Astrocyte of the spinal cord (primary cell): ENCODE results near the gene MCF2L2.

Experiments
- DNase-seq: peaks from one replicate; pipeline ENCODE4 v3.0.0; 2011; ENCODE audit warnings: low read depth, low spot score
- H3K4me3 ChIP-seq: 2 replicates; pipeline ENCODE4 v1.5.1; 2011; ENCODE audit warnings: low read depth, mild to moderate bottlenecking, low read length, moderate library complexity
- in situ Hi-C: cut with HindIII; loops from 2 replicates; pipeline ENCODE4 v1.10.0; 2017; ENCODE audit warnings: low sequenced_read_pairs
- TF ChIP-seq, protein P1 (sequence below): IDR thresholded peaks from 2 replicates; pipeline ENCODE4 v1.5.1; 2012; ENCODE audit warnings: low read depth, mild to moderate bottlenecking, low read length, inconsistent platforms

MCF2L2 gene

DNA sequence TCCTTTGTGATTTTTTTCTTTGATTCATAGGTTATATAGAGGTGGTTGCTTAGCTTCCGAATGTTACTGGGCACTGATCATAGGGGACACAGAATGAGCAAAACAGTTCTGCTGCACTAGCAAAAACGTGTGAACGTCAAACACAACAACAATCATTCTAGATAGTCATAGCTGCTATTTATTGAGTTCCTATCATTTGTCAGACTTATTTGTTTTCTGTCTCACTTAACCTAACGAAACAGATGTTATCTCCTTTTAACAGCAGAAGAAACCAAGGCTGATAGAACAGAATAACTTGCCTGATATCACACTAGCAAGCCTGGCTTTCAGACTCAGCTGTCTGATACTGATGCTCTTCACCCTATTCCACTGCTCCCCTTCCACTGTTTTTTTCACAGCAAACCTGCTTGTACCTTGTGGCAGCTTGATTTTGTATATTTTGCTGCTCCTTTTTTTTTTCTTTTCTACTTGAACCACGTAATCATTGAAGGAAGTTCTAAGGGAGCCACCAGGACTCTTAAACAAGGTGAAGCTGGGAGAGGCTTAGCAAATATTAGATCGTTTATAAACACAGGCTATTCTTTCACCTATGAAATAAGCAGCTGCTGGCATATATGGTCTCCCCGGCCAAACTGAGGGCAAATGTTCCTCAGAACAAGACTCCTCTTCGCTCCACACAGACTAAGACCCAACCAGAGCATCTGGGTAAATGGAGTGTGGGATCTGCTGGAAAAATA, 78.8 kb downstream of the MCF2L2 start:
- in situ Hi-C loops, result no loop called here
- TF ChIP-seq, protein P1, sequence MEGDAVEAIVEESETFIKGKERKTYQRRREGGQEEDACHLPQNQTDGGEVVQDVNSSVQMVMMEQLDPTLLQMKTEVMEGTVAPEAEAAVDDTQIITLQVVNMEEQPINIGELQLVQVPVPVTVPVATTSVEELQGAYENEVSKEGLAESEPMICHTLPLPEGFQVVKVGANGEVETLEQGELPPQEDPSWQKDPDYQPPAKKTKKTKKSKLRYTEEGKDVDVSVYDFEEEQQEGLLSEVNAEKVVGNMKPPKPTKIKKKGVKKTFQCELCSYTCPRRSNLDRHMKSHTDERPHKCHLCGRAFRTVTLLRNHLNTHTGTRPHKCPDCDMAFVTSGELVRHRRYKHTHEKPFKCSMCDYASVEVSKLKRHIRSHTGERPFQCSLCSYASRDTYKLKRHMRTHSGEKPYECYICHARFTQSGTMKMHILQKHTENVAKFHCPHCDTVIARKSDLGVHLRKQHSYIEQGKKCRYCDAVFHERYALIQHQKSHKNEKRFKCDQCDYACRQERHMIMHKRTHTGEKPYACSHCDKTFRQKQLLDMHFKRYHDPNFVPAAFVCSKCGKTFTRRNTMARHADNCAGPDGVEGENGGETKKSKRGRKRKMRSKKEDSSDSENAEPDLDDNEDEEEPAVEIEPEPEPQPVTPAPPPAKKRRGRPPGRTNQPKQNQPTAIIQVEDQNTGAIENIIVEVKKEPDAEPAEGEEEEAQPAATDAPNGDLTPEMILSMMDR, result no peak
- no peak overlapping the region for H3K4me3 ChIP-seq
- no peak for DNase-seq

DNA sequence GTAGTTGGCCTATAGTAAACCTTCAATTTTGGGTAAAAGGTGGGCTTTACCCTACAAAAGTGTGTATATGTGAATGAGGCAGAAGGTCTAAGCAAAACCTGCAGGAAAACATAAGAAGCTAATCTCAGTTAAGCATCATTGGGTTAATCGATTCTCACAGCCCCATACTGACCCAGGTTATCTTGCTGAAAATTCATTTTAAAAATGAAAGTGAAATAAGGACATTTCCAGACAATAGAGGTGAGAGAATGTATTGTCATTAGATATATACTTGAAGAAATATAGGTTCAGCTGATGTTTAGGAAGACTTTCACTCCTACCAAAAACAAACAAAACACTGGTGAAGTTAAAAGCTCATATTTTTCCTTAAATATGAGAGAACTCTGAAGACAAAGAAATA, 85.6 kb downstream of the MCF2L2 start:
- TF ChIP-seq, protein P1, result no peak
- in situ Hi-C loops, result no loop called here
- DNase-seq, result no peak
- H3K4me3 ChIP-seq, result no peak overlapping the region

DNA sequence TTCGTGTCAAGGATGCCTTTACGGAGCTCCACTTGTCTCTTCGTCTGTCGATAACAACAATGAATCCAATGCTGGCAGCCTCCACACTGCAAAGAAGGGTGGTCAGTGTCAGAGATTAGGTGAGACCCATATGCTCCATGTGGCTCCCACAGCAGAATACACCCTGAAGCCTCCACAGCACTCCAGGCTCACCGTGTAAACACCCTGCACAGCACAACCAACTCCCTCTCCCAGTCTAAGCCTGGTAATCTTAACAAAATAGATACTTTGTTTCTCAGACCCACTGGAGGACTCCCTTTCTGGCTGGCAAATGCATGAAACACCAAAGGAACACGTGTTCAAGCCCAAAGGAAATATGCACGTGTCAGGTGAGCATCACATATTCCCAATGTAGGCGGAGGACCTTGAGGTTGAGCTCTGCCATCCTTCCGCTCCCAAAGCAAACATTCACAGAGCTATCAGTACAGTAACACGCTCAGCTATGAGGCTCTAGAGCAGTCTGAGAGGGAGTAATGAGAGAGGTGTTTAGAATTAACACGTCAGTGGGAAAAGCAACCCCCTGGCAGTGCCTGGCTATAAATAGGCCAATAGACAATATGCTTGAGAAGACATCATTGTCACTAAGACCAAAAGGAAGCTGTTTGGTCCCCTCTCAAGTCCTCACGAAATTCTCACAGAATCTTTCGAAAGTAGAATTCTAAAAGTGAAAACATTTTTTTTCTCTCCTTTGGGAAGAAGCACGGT, 86.7 kb downstream of the MCF2L2 start:
- DNase-seq, result no peak
- TF ChIP-seq, protein P1, result no peak
- no peak overlapping the region for H3K4me3 ChIP-seq
- in situ Hi-C loops, result no loop called here

- no peak overlapping the region for H3K4me3 ChIP-seq
- no peak for DNase-seq
- in situ Hi-C loops, result no loop called here
- TF ChIP-seq, protein P1, result no peak
Observed at GRCh38 chr3:183340222-183340621, 88.2 kb downstream of the MCF2L2 start.

GRCh38 chr3:183339461-183340086, 88.8 kb downstream of the MCF2L2 start:
- no peak overlapping the region for H3K4me3 ChIP-seq
- DNase-seq, result no peak
- in situ Hi-C loops, result no loop called here
- TF ChIP-seq, protein P1, result no peak

DNA sequence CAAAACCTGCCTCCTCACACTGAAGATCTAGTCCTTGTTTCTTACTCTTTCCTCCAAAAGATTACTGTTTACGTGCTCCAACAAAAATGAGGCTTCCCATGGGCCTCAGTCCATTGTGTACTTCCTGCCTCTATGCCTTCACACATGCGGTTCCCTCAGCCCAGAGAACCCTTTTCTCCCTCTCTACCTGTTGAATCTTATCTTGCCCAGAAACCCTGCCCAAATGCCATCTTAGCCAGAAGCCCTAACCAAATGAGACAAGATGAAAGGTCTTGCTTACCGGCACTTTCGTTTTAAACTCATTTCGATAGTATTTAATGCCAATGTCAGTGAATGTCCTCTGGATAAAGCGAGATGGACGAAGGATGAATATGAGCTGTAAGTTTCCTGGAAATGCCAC, 89.9 kb downstream of the MCF2L2 start:
- in situ Hi-C loops, result no loop called here
- TF ChIP-seq, protein P1, result no peak
- no peak for DNase-seq
- no peak overlapping the region for H3K4me3 ChIP-seq
